IMR-90 (cell line): ENCODE data around the gene TPSB2. TPM values are rescaled to one million over a fixed set of nuclear protein-coding genes. Genes with fewer than 3 reads are reported as not detected.

Experiments
- ATAC-seq: fragments of 200-7000 bp; cut with Tn5 transposase; 2 replicates; pipeline ENCODE4 v1.9.1; 2020; ENCODE audit warnings: low read depth, mild to moderate bottlenecking, moderate library complexity
- BruUV-seq: library from RNA; stranded (reverse); fragments of 400-500 nt; replicated peaks from 2 replicates; lab custom pipeline; 2021; lab: Mats Ljungman, UMichigan
- CTCF ChIA-PET: fragments of 300-600 bp; formaldehyde crosslinking; extraction: SDS; loops from one replicate; lab custom pipeline; 2021; ENCODE audit warnings: antibody characterized with exemption; lab: Yijun Ruan, JAX
- POLR2A ChIA-PET: fragments of 300-600 bp; sonication (Branson Sonifier 250); formaldehyde crosslinking; loops from one replicate; lab custom pipeline; 2022; ENCODE audit warnings: antibody characterized with exemption; ENCODE audit not compliant: unreplicated experiment; lab: Charles Lee
- DNase-seq: peaks from one replicate; pipeline ENCODE4 v3.0.0; 2013
- H2AFZ ChIP-seq: replicated peaks from 2 replicates; pipeline ENCODE3; 2013; ENCODE audit warnings: low read length, mild to moderate bottlenecking; ENCODE audit not compliant: poor library complexity
- H2AK5ac ChIP-seq: 2 replicates; pipeline ENCODE4 v1.6.1; 2013; ENCODE audit warnings: low read depth, low read length, inconsistent platforms
- H2AK9ac ChIP-seq: replicated peaks from 2 replicates; pipeline ENCODE3; 2013; ENCODE audit warnings: mild to moderate bottlenecking, low read depth, low read length, moderate library complexity; ENCODE audit not compliant: poor library complexity
- H2BK120ac ChIP-seq: 2 replicates; pipeline ENCODE4 v1.6.1; 2013; ENCODE audit warnings: low read depth, low read length, inconsistent platforms
- H2BK15ac ChIP-seq: 3 replicates; pipeline ENCODE4 v1.6.1; 2013; ENCODE audit warnings: low read depth, low read length, inconsistent platforms
- H2BK20ac ChIP-seq: 2 replicates; pipeline ENCODE4 v1.6.1; 2013; ENCODE audit warnings: low read depth, mild to moderate bottlenecking, inconsistent platforms, low read length, moderate library complexity
- H2BK5ac ChIP-seq: 2 replicates; pipeline ENCODE4 v1.6.1; 2013; ENCODE audit warnings: mild to moderate bottlenecking, low read depth, low read length, inconsistent platforms; ENCODE audit not compliant: poor library complexity, severe bottlenecking
- H3K14ac ChIP-seq: replicated peaks from 2 replicates; pipeline ENCODE4 v1.6.1; 2013; ENCODE audit warnings: low read depth, low read length, inconsistent platforms
- H3K18ac ChIP-seq: 2 replicates; pipeline ENCODE4 v1.6.1; 2013; ENCODE audit warnings: low read depth, low read length, control low read depth
- H3K23ac ChIP-seq: 2 replicates; pipeline ENCODE4 v1.6.1; 2013; ENCODE audit warnings: low read depth, low read length, inconsistent platforms
- H3K27ac ChIP-seq: 2 replicates; pipeline ENCODE4 v1.5.1; 2013; ENCODE audit warnings: mild to moderate bottlenecking, control low read depth, low read length; ENCODE audit not compliant: insufficient read depth
- H3K27me3 ChIP-seq: 2 replicates; pipeline ENCODE4 v1.6.1; 2013; ENCODE audit warnings: low read length; ENCODE audit not compliant: control insufficient read depth, insufficient read depth
- H3K36me3 ChIP-seq: 2 replicates; pipeline ENCODE4 v1.6.1; 2013; ENCODE audit warnings: low read length, mixed read lengths; ENCODE audit not compliant: control insufficient read depth, insufficient read depth
- H3K4ac ChIP-seq: 2 replicates; pipeline ENCODE4 v1.6.1; 2013; ENCODE audit warnings: low read depth, low read length, inconsistent platforms
- H3K4me1 ChIP-seq: 2 replicates; pipeline ENCODE4 v1.6.1; 2013; ENCODE audit warnings: low read length, mixed read lengths; ENCODE audit not compliant: control insufficient read depth, insufficient read depth
- H3K4me2 ChIP-seq: 2 replicates; pipeline ENCODE4 v1.6.1; 2013; ENCODE audit warnings: low read depth, mild to moderate bottlenecking, control low read depth, low read length, moderate library complexity
- H3K4me3 ChIP-seq: 2 replicates; pipeline ENCODE4 v1.5.1; 2013; ENCODE audit warnings: low read depth, mild to moderate bottlenecking, control low read depth, low read length, moderate library complexity; ENCODE audit not compliant: insufficient read depth
- H3K56ac ChIP-seq: 2 replicates; pipeline ENCODE4 v1.6.1; 2013; ENCODE audit warnings: low read length, inconsistent platforms; ENCODE audit not compliant: insufficient read depth; ENCODE audit errors: extremely low read depth
- H3K79me1 ChIP-seq, 2 experiments: 2 replicates each; pipeline ENCODE4 v1.6.1; 2013; ENCODE audit warnings: low read length in 2 of 2, inconsistent platforms in 1 of 2, low read depth in 1 of 2
- H3K9ac ChIP-seq: 2 replicates; pipeline ENCODE4 v1.6.1; 2013; ENCODE audit warnings: low read depth, low read length, control low read depth
- H3K9me1 ChIP-seq: 2 replicates; pipeline ENCODE4 v1.6.1; 2013; ENCODE audit warnings: low read length, inconsistent platforms; ENCODE audit not compliant: insufficient read depth
- H3K9me3 ChIP-seq: 2 replicates; pipeline ENCODE4 v1.6.1; 2013; ENCODE audit warnings: low read length; ENCODE audit not compliant: control insufficient read depth, insufficient read depth
- H4K20me1 ChIP-seq: 2 replicates; pipeline ENCODE4 v1.6.1; 2013; ENCODE audit warnings: low read length, inconsistent platforms; ENCODE audit not compliant: insufficient read depth
- H4K5ac ChIP-seq: 2 replicates; pipeline ENCODE4 v1.6.1; 2013; ENCODE audit warnings: mild to moderate bottlenecking, low read depth, low read length, control low read depth
- H4K8ac ChIP-seq, 2 experiments: 2 replicates each; pipeline ENCODE4 v1.6.1; 2013; ENCODE audit warnings: low read depth in 2 of 2, low read length in 2 of 2, control low read depth in 1 of 2, inconsistent platforms in 1 of 2
- H4K91ac ChIP-seq: 2 replicates; pipeline ENCODE4 v1.6.1; 2013; ENCODE audit warnings: low read depth, low read length, inconsistent platforms; ENCODE audit not compliant: insufficient read depth
- BHLHE40 ChIP-seq: fragments of 150-350 bp; IDR thresholded peaks from 2 replicates; pipeline ENCODE4 v1.6.1; 2016; ENCODE audit warnings: mild to moderate bottlenecking, low read depth, low read length
- CEBPB ChIP-seq: IDR thresholded peaks from 2 replicates; pipeline ENCODE4 v1.6.1; 2012; ENCODE audit warnings: low read depth, low read length, improper control_type of control experiment
- CHD1 ChIP-seq: IDR thresholded peaks from 2 replicates; pipeline ENCODE4 v1.6.1; 2012; ENCODE audit warnings: low read depth, low read length, improper control_type of control experiment
- CTCF ChIP-seq: conservative IDR thresholded peaks from 2 replicates; pipeline ENCODE4 v1.5.1; 2012; ENCODE audit warnings: mild to moderate bottlenecking, low read depth, low read length, improper control_type of control experiment
- ELK1 ChIP-seq: fragments of 150-350 bp; IDR thresholded peaks from 2 replicates; pipeline ENCODE4 v1.6.1; 2016; ENCODE audit warnings: low read depth, mild to moderate bottlenecking, low read length, moderate library complexity, borderline replicate concordance
- FOS ChIP-seq: fragments of 150-350 bp; IDR thresholded peaks from 2 replicates; pipeline ENCODE4 v1.6.1; 2016; ENCODE audit warnings: low read depth, low read length
- MAZ ChIP-seq: IDR thresholded peaks from 2 replicates; pipeline ENCODE4 v1.6.1; 2012; ENCODE audit warnings: low read depth, mild to moderate bottlenecking, low read length, improper control_type of control experiment, moderate library complexity, borderline replicate concordance
- NFE2L2 ChIP-seq: fragments of 150-350 bp; IDR thresholded peaks from 2 replicates; pipeline ENCODE4 v1.6.1; 2016; ENCODE audit warnings: low read depth, mild to moderate bottlenecking, low read length
- POLR2A ChIP-seq: IDR thresholded peaks from 2 replicates; pipeline ENCODE4 v1.6.1; 2012; ENCODE audit warnings: mild to moderate bottlenecking, low read depth, low read length
- RAD21 ChIP-seq: IDR thresholded peaks from 2 replicates; pipeline ENCODE4 v1.6.1; 2012; ENCODE audit warnings: low read length, improper control_type of control experiment
- RCOR1 ChIP-seq: IDR thresholded peaks from 2 replicates; pipeline ENCODE4 v1.6.1; 2012; ENCODE audit warnings: mild to moderate bottlenecking, low read length, improper control_type of control experiment; ENCODE audit not compliant: insufficient replicate concordance
- RFX5 ChIP-seq: IDR thresholded peaks from 2 replicates; pipeline ENCODE4 v1.8.0; 2012; ENCODE audit warnings: low read depth, mild to moderate bottlenecking, low read length, moderate library complexity
- WGBS, 2 experiments: methylation state at CpG; one replicate each; pipeline versions ENCODE4 v1.1.5 to v1.1.7; 2013; ENCODE audit warnings: missing lambda C conversion rate in 2 of 2; ENCODE audit not compliant: insufficient read length in 1 of 2; ENCODE audit errors: extremely low coverage in 2 of 2; 5-methylcytosine and 5-hydroxymethylcytosine counted together
- dilution Hi-C: fragments of 300-500 bp; cut with HindIII; formaldehyde crosslinking; loops from one replicate; pipeline ENCODE4 v1.14.3; 2018; ENCODE audit warnings: low sequenced_read_pairs; ENCODE audit not compliant: unreplicated experiment
- in situ Hi-C: fragments of 300-500 bp; cut with MboI; formaldehyde crosslinking; loops from 3 replicates; pipeline ENCODE4 v1.14.3; 2019; ENCODE audit warnings: low sequenced_read_pairs, inconsistent platforms, mixed read lengths
- intact Hi-C: fragments of 100-400 bp; cut with micrococcal nuclease; formaldehyde crosslinking; loops from 2 replicates; pipeline ENCODE4 v1.10.0; 2022
- polyA plus RNA-seq, 3 experiments: library from polyadenylated mRNA; depleted of rRNA; stranded (reverse); fragments of >200 nt; gene quantifications; 2 replicates each; pipeline ENCODE4 v1.2.3, GENCODE V29; 2012; ENCODE audit warnings: low replicate concordance in 1 of 3
- total RNA-seq: library from RNA; depleted of rRNA; stranded (reverse); fragments of >200 nt; gene quantifications from 2 replicates; pipeline ENCODE4 v1.2.3, GENCODE V29; 2012
- TF ChIP-seq, protein P1 (sequence below): fragments of 150-350 bp; IDR thresholded peaks from 2 replicates; pipeline ENCODE4 v1.6.1; 2017; ENCODE audit warnings: mild to moderate bottlenecking, antibody characterized with exemption, low read length, low read depth

The TPSB2 gene
- total and polyA plus RNA-seq, 2 of the 4 experiments (the other 2 are of a cell fraction): not detected

DNA sequence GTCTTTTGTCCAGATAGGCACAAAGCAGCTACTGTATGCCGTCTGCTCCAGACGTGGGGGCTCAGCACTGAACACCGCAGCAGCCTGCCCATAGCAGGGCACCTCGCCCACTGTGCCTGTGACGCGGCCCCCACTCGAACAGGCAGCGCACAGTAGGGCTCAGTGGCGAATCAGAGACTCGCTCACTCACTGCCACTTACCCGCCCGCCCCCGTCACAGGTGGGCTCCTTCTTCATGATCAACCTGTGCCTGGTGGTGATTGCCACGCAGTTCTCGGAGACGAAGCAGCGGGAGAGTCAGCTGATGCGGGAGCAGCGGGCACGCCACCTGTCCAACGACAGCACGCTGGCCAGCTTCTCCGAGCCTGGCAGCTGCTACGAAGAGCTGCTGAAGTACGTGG is 28.5 kb downstream of the TPSB2 start:
- H2BK120ac ChIP-seq: no peak overlapping the region
- no peak overlapping the region for H2AK5ac ChIP-seq
- 85% methylated on average over 14 of the region's 25 CpGs; no CpG with 5 or more reads in 1 of the 2 experiments for WGBS, 2 experiments
- no peaks in the 10 kb centered on the region for H3K9me1 ChIP-seq
- no peak overlapping the region for H3K23ac ChIP-seq
- H3K18ac ChIP-seq: no peak overlapping the region
- TF ChIP-seq MAZ (no peak), NFE2L2 (no peak), FOS (no peak), BHLHE40 (no peak), CEBPB (no peak), POLR2A (no peak), RFX5 (no peak), RAD21 (no peak), RCOR1 (no peak), CHD1 (no peak), ELK1 (no peak), CTCF (no peak)
- TF ChIP-seq, protein P1, sequence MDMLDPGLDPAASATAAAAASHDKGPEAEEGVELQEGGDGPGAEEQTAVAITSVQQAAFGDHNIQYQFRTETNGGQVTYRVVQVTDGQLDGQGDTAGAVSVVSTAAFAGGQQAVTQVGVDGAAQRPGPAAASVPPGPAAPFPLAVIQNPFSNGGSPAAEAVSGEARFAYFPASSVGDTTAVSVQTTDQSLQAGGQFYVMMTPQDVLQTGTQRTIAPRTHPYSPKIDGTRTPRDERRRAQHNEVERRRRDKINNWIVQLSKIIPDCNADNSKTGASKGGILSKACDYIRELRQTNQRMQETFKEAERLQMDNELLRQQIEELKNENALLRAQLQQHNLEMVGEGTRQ: no peak
- H3K79me1 ChIP-seq: no peaks in the 10 kb centered on the region
- DNase-seq (no peak), ATAC-seq (no peak)
- no peaks in the 10 kb centered on the region; the same call in 1 of the 2 replicates for H3K36me3 ChIP-seq
- no peaks in the 10 kb centered on the region for H3K9me3 ChIP-seq
- no peak overlapping the region for H4K8ac ChIP-seq
- no peaks in the 10 kb centered on the region for H3K27me3 ChIP-seq
- H3K4me3 ChIP-seq: no peak overlapping the region
- no peak overlapping the region for H2AK9ac ChIP-seq
- no peak overlapping the region for H3K4me2 ChIP-seq
- H3K27ac ChIP-seq: no peak overlapping the region
- no peaks in the 10 kb centered on the region for H3K4me1 ChIP-seq
- no peak overlapping the region for H2BK5ac ChIP-seq
- H2BK15ac ChIP-seq: no peak overlapping the region
- ChIA-PET CTCF (no interaction called here), POLR2A (no interaction called here)
- BruUV-seq: no TSS peak
- no peak overlapping the region for H4K91ac ChIP-seq
- no peaks in the 10 kb centered on the region; the same call in 1 of the 2 replicates for H4K20me1 ChIP-seq
- no peak overlapping the region for H3K9ac ChIP-seq
- intact Hi-C loops: no loop called here
- in situ Hi-C loops: loop anchor here (25.0 kb wide), 1 partner anchor 389 kb away; the partner anchor contains the start of gene GNG13
- H4K5ac ChIP-seq: no peak overlapping the region
- H3K4ac ChIP-seq: no peak overlapping the region
- dilution Hi-C loops: no loop called here
- no peak overlapping the region for H3K56ac ChIP-seq
- H2BK20ac ChIP-seq: no peak overlapping the region
- H2AFZ ChIP-seq: no peak overlapping the region
- no peak overlapping the region for H3K14ac ChIP-seq
